Stimulated activated CD8-positive, alpha-beta memory T cell treated with anti-CD3 and anti-CD28 coated beads, Interleukin-15, amount 100 ng/mL, for 24 hours (primary cell): ENCODE measurements around the gene IL1R1.

Experiments used
- DNase-seq: peaks from one replicate; pipeline ENCODE4 v3.0.0-alpha.2; 2020; ENCODE audit warnings: low read depth

Gene IL1R1

DNA sequence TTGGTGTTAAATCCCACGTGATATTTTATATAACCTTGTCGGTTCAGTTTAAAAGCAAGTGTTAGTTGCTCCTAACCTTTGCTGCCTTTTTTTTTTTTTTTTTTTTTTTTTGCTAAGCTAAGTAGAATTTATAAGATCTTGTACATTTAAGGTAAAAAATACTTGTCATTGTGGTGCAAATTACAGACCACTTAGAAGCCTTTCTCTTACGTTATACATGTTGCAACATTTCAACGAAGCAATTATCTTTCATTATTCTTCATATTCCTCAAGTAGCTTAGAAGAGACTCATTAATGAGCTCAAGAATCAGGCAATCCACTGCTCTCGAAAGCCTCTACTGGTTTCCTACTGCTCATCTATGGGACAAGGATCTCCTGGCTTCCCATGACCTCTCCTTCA, 29.4 kb downstream of the IL1R1 start:
- DNase-seq = no peak

DNA sequence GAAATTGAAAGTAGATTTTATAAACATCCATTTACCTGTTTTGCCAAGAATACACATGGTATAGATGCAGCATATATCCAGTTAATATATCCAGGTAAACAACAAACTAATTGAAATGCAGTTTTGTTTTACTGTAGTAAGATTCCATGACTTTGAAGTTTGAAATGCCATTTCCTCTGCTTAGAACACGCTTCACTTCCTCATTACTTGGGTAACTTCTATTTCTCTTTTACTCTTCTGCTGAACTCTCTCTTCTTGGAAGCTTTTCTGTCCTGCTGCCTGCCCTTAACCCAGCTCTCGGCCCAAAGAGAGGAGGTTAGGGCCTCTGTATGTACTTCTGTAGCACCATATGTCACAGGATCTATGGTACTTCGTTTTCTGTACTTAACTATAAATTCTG, 30.2 kb downstream of the IL1R1 start:
- DNase-seq = no peak

DNA sequence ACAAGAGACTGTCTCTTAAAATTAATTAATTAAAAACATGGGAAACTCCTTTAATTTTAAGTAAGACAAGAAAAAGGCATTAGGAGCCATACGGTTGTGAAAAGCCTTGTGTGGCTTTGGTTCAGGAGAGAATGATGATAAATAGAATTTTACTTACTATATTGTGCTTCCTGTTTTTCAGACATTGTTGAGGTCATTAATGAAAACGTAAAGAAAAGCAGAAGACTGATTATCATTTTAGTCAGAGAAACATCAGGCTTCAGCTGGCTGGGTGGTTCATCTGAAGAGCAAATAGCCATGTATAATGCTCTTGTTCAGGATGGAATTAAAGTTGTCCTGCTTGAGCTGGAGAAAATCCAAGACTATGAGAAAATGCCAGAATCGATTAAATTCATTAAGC, 33.6 kb downstream of the IL1R1 start:
- no peak for DNase-seq

DNA sequence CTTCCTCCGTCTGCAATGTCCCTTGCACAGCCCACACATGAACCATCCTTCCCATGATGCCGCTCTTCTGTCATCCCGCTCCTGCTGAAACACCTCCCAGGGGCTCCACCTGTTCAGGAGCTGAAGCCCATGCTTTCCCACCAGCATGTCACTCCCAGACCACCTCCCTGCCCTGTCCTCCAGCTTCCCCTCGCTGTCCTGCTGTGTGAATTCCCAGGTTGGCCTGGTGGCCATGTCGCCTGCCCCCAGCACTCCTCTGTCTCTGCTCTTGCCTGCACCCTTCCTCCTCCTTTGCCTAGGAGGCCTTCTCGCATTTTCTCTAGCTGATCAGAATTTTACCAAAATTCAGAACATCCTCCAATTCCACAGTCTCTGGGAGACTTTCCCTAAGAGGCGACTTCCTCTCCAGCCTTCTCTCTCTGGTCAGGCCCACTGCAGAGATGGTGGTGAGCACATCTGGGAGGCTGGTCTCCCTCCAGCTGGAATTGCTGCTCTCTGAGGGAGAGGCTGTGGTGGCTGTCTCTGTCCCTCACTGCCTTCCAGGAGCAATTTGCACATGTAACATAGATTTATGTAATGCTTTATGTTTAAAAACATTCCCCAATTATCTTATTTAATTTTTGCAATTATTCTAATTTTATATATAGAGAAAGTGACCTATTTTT, 35.4 kb downstream of the IL1R1 start:
- DNase-seq = no peak

DNA sequence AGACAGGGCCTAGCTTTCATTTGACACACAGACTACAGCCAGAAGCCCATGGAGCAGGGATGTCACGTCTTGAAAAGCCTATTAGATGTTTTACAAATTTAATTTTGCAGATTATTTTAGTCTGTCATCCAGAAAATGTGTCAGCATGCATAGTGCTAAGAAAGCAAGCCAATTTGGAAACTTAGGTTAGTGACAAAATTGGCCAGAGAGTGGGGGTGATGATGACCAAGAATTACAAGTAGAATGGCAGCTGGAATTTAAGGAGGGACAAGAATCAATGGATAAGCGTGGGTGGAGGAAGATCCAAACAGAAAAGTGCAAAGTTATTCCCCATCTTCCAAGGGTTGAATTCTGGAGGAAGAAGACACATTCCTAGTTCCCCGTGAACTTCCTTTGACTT, 36.5 kb downstream of the IL1R1 start:
- no peak for DNase-seq

DNA sequence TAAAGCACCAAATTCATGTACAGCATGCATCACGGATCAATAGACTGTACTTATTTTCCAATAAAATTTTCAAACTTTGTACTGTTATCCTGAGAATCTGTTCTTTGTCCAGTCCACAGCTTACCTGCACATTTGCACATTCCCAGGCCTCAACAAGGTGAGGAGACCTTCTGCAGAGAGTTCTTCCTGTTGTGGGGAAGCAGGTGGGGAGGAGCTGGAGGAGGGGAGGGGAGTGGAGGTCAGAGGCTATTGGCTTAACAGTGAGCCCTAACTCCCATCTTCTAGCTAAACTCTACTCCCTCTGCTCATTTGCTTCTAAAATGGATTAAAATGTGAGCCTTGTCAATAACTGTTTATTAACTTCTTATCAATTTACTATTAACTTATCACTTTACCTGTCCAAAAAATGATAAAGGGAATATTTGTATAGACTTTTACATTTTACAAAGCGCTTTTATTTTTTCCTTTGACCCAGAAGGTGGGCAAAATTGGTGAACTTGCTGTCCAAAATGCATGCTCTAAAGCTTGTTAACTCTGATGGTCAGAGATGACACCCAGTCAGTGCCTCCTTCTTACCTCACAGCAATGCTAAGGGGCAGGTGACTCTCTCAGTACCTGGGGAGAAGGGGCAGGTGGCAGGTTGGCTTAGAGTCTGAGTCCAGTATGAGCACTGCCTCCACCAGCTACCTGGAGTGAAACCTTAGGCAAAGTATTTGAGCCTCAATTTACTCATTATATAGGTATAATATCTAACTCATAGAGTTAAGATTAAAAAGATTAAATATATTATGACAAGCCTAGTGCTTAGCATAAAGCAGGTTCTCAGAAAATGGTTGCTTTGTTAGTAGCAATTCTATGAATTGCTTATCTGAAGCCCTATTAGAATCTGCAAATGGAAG, 37.5 kb downstream of the IL1R1 start:
- DNase-seq = no peak

DNA sequence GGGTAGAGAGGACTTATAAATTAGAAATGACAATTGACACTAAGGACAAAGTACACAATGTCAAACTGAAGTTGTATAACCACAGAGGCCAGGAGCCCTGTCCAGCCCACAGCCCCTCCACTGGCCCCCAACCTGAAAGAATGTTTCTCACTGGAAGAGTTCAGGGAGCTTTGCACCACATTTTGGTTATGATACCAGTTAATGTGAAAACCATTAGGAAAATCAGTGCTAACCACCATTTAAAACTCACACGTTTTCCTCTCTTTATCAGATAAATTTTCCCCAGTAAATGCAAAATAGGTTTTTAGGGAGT, 38.1 kb downstream of the IL1R1 start:
- DNase-seq = no peak

DNA sequence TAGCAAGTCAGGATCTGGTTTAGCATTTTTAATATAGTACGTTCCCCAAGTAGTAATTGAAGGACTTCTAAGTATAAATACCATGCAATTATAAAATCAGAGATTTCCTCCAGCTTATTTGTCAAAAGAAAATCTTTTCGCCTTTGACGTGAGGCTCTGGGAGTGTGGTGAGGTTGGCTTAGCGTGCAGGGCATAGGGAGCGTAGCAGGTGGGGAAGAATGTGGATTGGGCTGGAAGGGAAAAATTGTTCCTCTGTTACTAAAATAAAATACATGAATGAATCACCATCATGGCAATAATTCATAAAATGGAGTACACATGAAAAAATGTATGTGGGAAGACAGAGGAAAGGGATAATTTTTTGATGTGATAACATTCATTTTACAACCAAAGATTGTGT, 38.8 kb downstream of the IL1R1 start:
- no peak for DNase-seq

DNA sequence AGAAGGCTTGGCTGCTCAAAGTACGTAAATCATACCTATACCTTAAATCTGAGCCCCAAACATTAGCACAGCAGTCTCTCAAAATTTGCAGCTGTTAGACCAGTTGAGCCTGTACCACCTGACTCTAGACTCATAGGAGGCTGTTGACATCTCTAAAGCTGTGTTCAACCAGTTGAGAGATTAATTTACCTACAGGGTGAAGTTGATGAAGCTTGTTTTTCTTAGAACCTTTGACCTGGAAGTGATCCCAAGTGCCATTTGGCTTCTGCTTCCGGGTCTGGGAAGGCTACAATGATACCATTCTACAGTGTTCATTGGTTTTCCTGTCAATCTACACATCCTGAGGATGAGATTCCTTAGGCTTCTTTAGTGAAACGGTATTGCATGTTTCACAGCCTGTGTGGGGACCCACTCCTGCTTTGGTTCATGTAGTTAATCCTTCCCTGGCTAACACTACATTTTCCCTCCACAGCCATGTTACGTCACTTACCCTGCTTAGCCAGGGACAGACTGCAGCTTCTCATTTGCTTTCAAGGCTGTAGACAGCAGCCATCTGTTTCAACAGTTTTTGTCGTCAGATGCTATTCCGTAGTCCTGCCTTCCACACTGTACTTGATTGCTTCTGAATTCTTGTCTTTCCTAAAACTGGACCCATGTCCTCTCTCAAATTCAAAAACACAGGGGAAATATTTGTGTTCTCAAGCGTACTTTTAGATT, 39.5 kb downstream of the IL1R1 start:
- no peak for DNase-seq

DNA sequence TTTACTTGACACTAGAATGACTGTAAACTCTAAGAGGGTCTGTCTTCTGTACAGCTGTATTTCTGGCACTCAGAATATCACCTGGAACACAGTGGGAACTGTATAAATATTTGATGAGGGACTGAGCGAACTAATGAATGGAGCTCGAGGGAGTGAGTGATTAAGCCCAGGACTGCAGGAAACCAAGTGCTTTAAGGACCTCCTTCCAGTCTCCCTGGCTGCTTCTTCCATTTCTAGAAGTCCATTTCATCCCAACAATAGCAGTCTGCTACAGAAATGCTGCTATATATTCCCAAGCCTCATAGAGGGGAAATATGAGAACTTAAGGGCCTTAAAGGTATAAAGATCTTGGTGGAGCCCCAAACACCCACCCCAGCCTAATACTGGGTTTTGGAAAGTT, 41.5 kb downstream of the IL1R1 start:
- no peak for DNase-seq

DNA sequence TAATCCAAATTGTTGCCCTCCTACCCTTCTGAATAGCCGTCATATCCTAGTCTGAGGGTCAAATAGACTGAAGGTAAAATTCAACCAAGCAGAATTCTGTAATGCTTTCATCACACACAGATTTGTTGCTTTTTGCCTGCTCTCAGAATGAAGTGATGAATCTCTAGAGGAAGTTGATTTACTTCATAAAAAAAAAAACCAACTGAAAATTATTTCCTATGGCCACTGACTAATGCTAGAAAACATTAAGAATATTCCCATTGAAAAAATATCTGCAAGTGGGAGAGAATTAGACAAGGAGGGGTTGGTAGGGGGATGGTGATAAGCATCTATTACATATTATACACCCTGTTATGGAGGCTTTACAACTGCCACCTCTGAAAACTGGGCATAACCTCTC, 42.0 kb downstream of the IL1R1 start:
- no peak for DNase-seq

DNA sequence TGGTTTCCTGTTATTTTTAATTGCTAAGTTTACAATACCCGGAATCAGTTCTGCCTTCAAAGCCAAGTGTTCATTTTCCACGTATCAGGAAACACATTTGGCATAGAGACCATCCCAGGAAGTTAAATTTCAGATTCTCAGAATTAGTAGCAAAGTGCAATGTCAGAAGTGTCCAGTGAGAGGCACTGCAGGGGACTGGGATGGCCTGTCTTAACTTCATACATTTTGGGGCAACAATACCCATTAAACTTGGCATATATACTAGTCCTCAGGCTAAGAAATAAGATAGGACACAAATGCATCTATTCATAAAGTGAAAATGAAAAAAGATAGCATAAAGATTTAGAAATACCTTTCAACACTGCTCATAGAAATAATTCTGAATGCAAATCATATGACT, 42.8 kb downstream of the IL1R1 start:
- DNase-seq = no peak

DNA sequence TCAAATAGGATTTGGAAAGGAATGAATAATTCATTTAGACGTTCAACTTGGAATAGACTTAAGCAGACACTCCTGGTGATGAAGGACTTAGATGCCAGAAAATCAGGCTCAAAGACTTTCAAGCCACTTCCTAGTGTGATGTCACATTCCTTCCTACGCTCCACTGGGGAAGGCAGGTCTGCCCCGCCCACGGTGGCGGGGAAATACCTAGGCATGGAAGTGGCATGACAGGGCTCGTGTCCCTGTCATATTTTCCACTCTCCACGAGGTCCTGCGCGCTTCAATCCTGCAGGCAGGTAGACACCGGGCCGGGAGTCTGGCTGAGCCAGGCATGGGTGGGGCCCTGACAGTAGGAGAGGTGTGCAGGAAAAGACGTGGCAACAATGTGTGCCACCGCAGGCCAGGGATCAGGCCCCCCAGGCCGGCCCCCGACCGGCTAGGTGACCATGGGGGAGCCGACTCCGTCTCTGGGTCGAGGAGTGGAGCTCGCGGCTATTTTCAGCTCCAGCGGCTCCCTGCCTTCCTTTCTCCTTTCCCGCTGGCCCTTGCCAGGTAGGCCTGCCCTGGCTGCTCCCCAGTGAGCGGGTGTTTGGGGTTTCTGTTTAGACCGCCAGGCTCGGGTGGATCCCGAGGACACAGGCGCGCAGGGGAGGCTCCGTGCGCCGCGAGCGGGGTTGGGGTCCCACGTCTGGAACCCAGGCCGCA, 44.4 kb downstream of the IL1R1 start, which contains the start of gene IL1RL2:
Gene IL1RL2 (plus strand): TSS at position 233 of the 705 bp plus-strand sequence. CDS start 845 bp downstream, outside the sequence.
- no peak for DNase-seq

DNA sequence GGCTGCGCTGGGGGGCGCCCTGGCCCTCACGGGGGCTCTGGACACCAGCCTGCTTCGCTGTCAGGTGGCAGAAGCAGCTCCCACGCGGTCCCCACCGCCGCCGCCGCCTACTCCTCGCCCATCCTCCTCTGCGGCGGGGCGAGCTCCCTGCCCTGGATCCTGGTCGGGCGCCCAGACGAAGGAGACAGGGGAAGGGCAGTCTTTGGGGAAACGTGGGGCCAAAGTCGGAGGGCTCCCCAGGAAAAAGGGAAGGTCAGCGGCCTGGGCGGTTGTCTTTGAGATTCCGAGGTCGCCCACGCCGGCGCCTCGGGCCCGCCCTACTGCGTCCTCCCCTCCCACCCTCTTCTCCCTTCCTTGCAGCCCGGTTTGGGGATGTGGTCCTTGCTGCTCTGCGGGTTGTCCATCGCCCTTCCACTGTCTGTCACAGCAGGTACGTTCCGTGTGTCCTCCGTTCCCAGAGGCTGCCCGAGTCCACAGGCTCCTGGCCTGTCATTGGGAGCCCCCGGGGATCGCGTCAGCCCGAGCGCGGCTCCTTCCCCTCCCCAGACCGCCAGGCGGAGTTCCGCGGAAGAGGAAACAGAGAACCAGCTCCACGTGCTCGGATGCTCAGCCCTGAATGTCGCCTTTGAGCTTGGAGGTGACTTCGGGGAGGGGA, 45.1 kb downstream of the IL1R1 start:
- DNase-seq = peak; percentile 19

DNA sequence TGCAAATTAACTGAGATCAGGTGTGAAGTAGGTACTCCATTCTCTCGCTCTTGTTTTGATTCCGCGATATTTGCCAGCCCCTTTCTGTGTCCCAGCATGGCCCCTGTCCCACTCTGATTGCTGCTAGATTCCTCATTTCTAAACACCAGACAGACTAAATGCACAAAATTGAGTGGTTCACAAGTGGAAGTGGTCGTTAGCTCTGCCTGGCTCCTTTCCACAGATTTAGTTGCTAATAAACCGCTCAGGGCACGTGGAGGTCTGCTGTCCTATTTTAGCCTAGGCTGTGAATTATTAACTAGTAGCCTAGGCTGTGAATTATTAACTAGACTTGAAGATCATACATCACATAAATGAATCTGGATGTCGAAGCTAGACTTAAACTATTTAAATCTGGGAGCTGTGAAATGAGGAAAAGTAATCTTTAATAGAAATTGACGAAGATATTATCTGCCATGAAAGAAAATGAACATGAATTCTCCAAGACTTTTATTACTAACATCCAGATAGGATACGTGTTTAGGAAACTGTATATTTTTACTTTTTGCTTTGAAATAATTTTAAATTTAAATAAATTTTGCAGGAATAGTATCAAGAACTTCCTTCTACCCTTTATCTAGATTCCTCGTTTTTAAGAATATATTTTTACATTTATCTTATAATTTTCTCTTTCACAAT, 48.0 kb downstream of the IL1R1 start:
- DNase-seq = no peak

DNA sequence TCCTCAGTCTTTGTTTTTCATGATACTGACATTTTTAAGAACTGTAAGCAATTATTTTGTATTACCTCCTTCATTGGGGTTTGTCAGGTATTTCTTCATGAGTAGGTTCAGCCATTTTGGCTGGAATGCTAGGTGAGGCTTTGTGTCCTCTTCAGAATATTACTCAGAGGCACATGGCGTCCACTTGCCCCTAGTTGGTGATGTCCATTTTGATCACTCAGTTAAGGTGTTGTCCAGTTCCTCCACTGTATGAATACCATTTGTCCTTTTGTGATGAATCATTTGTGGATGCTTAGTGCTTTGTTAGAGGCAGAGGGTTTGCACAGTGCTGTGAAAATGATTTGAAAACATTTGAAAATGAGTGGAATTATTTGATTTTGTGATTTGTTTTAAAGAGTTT, 49.0 kb downstream of the IL1R1 start:
- no peak for DNase-seq

DNA sequence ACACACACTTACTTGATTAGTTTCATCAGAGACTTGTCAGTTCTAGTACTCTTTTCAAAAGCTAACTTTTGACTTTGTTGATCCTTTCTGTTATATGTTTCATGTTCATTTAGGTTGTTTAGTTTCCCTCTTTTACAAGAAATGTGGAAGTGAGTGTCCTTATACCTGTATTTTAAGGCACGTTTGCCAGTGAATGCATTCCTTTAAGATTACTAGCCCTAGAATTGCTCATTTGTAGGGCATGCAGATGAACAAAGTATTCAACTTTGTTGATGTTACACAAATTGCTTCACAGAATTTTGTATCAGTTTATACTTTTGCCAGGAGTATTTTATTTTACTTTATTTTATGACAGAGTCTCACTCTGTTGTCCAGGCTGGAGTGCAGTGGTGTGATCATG, 50.5 kb downstream of the IL1R1 start:
- DNase-seq = no peak

DNA sequence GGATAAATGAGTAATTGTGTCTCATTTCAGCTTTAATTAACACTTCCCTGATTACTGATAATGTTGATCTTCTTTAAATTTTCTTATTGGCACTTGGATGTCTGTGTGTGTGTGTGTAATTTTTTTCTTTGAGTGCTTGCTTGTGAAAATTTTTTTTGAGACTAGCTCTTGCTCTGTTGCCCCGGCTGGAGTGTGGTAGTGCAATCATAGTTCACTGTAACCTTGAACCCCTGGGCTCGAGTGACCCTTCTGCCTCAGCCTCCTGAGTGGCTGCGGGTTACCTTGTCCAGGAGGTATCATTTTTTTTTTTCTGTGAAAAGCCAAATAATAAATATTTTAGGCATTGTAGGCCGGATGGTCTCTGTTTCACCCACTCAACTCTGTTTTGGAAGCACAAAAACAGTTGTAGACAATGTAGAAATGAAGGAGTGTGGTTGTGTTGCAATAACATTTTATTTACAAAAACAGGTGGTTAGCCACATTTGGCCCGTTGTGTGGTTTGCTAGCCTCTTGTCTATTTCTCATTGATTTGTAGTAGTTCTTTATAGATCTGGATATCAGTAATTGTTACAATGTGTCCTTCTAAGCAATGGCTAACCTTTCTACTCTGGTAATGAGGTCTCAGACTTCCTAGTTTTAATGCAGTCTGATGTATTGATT, 52.2 kb downstream of the IL1R1 start:
- DNase-seq = no peak

DNA sequence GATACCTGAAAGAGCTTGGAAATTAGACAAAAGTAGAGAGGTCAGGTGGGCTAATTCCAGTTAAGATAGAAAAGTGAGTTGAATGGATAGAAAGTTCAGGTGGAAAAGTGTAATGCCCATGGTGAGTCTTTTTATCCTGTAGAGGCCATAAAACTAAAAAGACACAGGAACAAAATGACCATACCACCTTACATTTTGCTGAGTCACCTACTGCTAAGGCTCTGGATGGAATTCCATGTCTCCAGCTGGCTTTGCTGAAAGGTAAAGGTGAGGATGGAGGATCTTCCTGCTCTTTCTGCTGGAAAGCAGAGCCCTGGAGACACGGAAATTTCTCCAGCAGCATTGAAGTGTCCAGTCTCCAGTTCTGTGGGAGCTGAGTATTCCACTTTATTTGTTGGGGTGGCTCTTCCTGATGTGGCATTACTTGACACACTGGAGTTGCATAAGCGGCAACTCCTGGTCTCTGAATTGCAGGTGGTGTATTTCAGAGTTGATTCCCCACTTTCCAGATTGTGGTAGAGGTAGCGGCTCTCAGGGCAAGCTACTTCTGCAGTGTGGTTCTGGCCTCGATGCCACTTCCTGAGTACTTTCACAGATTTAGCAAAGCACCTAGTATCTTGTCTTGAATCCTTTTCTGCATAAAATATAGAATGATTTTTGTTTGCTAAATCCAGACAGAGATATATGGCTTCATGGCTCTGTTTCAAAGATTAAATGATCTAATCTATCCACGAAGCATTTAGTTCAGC, 55.0 kb downstream of the IL1R1 start:
- DNase-seq = no peak

DNA sequence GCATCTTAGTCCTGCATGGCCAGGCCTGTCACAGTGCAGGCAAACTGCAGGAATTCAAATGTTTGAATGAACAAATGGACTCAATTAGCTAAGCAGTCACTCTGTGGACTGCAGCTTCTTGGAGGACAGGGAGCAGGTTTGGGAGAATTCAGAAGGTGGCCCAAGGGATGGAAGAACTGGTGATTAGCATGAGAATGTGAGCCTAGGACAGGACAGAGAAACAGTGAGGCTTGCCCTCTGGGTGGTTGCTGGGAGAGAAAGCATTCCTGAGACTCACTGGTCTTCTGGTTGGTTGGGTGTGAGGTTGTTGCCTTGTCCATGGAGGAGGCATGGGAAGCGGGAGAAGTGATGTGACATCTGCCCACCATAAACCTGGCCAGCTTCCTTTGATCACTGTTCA, 58.0 kb downstream of the IL1R1 start:
- DNase-seq = no peak
